GM18907 (cell line): ENCODE results near the gene MMEL1.
"Not testable (repeated sequence)": the region's sequence is repeated elsewhere in the genome, so short reads cannot be mapped to it uniquely, and the experiment has no call there.

Experiments used
- ATAC-seq: cut with Tn5 transposase; IDR thresholded peaks from one replicate; pipeline ENCODE4 v1.9.1; 2021; ENCODE audit warnings: mild to moderate bottlenecking, moderate library complexity; ENCODE audit not compliant: unreplicated experiment

Gene MMEL1

GRCh38 chr1:2559509-2560298, 73.1 kb downstream of the MMEL1 start:
- ATAC-seq = no peak

GRCh38 chr1:2558861-2559260, 74.0 kb downstream of the MMEL1 start:
- no peak for ATAC-seq

GRCh38 chr1:2558420-2558819, 74.4 kb downstream of the MMEL1 start:
- no peak for ATAC-seq

DNA sequence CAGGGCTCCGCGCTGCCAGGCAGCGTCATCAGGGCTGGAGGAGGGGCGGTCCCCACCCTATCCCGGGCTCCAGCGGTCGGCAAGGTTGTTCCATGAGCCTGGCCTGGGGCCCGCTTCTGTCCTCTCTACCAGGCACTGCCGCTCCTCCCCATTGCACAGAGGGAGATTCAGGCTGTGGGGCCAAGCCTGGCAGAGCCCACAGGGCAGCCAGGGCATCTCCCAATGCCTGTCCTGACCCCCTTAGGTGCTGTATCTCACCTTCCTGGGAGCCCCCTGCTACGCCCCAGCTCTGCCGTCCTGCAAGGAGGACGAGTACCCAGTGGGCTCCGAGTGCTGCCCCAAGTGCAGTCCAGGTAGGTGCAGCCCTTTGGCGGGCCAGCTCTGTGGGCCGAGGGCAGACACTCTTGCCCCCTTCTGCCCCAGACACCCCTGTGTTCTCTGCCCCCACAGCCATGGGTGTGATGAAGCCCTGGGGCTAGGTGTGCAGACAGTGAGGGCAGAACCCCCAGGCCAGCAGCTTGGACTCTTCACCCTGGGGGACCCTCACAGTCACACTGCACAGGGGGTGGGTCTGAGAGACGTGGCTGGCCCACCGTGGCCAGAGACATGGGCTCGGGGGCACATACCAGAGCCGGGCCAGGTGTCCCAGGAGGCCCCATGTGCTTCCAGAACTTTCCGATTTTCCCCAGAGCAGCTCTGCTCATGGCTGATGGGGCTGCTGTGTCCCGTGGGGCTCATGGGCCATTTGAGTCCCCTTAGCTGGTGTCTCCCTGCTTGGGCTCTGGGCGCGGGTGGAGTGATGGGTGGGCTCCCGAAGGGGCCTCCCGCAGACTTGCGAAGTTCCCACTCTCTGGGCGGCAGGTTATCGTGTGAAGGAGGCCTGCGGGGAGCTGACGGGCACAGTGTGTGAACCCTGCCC, 75.1 kb downstream of the MMEL1 start:
- ATAC-seq = no peak

GRCh38 chr1:2556678-2557481, 75.9 kb downstream of the MMEL1 start:
- peak; percentile 25 for ATAC-seq

GRCh38 chr1:2556277-2556677, 76.5 kb downstream of the MMEL1 start, which contains the start of gene TNFRSF14:
TSS of gene TNFRSF14 (plus strand) at chr1:2556371. CDS start at chr1:2556665, 294 bp downstream.
- ATAC-seq = peak; percentile 33

- ATAC-seq = peak; percentile 37
Observed at GRCh38 chr1:2555634-2556276, 77.1 kb downstream of the MMEL1 start.

DNA sequence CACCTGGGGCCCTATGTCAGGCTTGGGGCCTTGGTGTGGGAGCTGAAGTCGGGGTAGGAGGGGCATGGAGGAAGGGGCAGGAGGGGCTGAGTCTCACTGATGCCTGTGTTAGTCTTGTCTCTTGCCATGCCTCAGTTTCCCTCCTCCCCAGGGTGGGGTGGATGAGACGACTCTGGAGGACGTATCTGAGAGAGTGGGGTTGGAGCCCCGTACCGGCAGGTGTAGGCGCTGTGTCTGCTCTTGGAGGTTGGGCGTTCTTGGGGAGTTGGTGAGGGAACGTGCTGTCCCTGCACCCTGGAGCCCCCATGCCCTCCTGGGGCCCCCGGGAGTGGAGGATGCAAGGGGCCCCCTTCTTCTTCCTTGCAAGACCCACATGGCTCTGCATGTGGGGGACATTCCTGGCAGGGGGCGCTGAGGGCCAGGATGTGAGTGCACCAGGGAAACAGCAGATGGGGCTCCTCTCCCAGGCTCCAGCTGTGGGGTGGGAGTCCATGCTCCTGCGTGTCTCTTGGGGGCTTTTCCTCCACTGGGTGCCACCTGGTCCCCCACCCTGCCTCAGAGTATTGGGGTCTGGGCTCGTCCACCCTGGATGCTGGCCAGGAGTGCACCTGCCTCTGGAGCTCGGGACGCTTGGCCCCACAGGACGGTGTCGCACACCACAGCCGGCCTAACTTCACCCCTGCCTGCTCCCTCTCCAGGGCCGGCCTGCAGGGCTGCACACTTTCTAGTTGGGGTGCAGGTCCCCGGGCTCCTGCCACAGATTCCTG, 78.0 kb downstream of the MMEL1 start:
- ATAC-seq = no peak

GRCh38 chr1:2553871-2554620, 78.8 kb downstream of the MMEL1 start:
- ATAC-seq = no peak

DNA sequence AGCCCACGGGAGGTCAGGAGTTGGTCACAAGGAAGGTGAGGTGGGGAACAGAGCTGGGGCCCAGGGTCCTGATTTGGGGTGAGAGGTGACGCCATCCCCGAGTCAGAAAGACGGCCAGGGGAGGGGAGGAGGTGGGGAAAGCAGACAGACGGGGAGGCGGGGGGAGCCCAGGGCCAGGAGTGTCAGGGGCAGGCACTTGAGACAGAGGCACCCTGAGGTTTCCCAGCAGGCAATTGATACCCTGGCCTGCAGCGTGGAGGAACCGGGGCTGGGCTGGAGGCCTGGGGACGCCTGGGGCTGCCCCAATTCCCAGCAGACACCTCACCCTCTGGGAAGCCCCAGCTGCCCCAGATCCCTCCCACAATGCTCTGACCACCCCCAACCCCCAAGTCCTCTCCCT, 79.7 kb downstream of the MMEL1 start:
- not testable (repeated sequence) for ATAC-seq

DNA sequence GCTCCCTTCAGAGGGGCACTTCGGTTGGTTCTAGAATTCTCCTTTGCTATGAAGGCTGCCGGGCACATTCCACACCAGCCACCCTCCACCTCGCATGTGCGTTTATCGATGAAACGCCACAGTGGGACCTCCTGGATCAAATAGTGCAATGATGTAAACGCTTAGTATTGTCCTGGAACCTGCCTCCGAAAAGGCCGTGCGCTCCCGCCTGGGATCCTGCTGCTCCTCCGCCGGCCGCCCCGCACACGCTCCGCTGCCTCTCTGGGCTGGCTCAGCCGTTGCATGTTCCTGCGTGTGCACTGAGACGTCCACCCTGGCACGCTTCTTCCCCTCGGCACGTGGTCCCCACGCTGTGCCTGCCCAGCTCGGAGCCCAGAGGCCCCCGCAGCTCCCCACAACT, 80.6 kb downstream of the MMEL1 start:
- no peak for ATAC-seq

GRCh38 chr1:2551544-2551943, 81.3 kb downstream of the MMEL1 start:
- not testable (repeated sequence) for ATAC-seq

DNA sequence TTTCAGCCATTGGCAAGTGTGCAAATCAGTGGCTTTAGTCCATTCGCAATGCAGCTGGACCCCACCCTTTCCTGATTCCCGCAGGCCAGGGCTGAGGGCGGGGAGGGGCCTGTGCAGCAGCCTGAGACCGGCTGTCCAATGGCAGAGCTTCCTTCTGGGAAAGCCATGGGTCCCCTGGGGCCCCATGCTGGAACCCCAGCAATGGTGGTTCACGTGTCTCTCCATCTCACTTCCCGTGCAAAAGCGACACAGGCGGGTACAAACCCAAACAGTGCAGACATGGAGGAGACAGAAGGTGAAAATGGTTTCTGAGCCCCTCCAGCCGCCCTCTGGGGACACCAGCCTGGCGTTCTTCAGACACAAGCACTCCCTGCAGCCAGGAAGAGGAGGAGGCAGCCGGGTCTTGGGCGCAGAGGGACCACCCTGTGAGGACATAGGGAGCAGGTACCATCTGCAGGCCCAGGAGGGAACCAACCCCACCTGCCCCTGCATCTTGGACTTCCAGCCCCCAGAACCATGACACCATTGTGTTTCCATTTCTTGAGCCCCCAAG, 82.4 kb downstream of the MMEL1 start:
- not testable (repeated sequence) for ATAC-seq

GRCh38 chr1:2549367-2550029, 83.3 kb downstream of the MMEL1 start:
- ATAC-seq = not testable (repeated sequence)

DNA sequence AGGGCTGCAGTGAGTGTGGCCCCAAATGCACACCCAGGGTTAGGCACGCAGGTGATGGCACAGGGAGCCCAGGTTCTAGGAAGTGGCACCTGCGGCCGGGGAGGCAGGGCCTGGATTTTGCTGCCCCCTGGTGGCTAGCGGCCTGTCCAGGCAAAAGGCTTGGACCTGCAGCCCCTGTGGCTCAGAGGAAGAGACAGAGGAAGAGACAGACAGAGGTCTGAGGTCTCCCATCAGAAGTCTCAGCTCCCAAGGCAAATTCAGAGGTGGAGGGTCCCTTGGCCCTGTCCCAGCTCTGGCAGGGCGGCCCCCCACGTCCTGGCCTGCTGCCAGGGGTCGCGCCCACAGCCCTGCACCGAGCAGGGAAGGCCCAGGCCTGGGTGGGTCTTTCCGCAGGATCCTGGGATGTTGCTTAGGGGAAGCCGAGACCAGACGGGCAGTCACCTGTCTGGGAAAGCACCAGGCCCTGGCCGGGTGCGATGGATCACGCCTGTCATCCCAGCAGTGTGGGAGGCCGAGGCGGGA, 84.7 kb downstream of the MMEL1 start:
- peak; percentile 28 for ATAC-seq

DNA sequence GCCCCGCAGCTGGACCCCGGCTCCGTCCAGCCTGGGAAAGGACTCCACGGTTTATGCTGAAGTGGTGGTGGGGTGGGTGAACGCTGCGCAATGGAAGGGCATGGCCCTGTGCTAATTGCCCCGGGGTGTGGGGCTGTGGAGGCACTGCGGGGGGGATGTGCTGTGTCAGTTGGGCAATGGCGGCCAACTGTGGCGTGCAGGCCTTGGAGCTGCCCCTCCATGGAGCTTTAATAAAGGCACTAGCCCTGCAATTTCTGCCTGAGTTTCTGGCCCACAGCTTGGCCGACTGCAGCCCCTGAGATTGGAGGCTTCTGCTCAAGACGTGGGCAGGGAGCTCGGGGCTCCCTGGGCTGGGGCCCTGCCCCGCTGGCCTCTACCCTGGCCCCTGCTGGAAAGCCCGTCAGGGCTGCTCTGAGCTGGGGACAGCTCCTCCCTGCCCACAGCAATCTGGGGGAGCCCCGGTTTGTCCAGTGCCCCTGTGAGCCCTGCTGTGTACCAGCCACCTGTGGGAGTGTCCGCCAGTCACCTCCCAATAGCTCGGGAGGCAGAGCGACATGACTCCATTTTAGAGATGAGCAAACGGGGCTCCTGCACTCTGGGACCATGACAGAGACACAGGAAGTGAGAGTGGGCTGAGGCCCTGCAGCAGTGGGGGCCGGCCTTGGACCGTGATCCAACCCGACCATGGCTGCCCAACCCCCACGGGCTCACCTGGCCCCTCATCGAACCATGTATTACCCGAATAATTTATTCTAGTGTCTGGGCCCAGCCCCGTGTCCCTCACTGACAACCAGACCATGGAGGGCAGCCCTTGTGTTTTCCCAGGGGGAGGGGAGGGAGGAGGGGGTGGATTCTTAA, 85.4 kb downstream of the MMEL1 start:
- no peak for ATAC-seq
